NB4 (cell line): Measurements from ENCODE around the gene NEBL.

Experiments
- MYC ChIP-seq: IDR thresholded peaks from 2 replicates; pipeline ENCODE4 v1.6.1; 2011; ENCODE audit warnings: low read depth, low read length
- POLR2A ChIP-seq: IDR thresholded peaks from 2 replicates; pipeline ENCODE4 v1.6.1; 2011; ENCODE audit warnings: mild to moderate bottlenecking; ENCODE audit not compliant: insufficient read length; ENCODE audit errors: extremely low read depth
- TF ChIP-seq, protein P1 (sequence below): IDR thresholded peaks from one replicate; pipeline ENCODE4 v1.5.1; 2012; ENCODE audit warnings: low read depth, low read length
- TF ChIP-seq, protein P2 (sequence below): IDR thresholded peaks from 2 replicates; pipeline ENCODE4 v1.6.1; 2011; ENCODE audit warnings: low read depth, low read length

DNA sequence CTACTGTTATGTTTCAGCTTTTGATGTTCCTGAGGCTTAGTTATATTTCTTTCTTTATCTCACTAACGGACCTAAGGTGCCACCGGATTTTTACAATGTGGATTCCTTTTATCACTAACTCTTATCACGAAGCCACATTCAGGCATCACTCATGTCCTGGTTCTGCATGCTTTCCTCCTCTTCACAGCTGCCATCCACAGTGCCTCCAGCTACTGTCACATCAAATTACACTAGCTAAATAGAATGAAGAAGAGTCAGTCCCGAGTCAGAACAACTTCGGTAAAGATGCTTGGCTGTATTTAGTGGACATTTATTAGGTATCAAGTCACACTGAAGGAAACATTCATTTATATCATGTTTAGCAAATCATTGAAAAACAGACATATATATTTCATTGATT is 153.2 kb downstream of the NEBL start:
- TF ChIP-seq POLR2A (no peak), MYC (no peak)
- TF ChIP-seq, protein P1, sequence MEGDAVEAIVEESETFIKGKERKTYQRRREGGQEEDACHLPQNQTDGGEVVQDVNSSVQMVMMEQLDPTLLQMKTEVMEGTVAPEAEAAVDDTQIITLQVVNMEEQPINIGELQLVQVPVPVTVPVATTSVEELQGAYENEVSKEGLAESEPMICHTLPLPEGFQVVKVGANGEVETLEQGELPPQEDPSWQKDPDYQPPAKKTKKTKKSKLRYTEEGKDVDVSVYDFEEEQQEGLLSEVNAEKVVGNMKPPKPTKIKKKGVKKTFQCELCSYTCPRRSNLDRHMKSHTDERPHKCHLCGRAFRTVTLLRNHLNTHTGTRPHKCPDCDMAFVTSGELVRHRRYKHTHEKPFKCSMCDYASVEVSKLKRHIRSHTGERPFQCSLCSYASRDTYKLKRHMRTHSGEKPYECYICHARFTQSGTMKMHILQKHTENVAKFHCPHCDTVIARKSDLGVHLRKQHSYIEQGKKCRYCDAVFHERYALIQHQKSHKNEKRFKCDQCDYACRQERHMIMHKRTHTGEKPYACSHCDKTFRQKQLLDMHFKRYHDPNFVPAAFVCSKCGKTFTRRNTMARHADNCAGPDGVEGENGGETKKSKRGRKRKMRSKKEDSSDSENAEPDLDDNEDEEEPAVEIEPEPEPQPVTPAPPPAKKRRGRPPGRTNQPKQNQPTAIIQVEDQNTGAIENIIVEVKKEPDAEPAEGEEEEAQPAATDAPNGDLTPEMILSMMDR: no peak
- TF ChIP-seq, protein P2, sequence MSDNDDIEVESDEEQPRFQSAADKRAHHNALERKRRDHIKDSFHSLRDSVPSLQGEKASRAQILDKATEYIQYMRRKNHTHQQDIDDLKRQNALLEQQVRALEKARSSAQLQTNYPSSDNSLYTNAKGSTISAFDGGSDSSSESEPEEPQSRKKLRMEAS: no peak
